Panc1 (cell line): ENCODE measurements around the gene PRPF4.
A peak's percentile ranks its signal among the peaks of the same experiment; 100 is the strongest.

Experiments used
- POLR2AphosphoS5 ChIP-seq: IDR thresholded peaks from 2 replicates; pipeline ENCODE4 v1.6.1; 2012; ENCODE audit warnings: mild to moderate bottlenecking, low read depth, low read length, moderate library complexity
- TF ChIP-seq, protein P1 (sequence below): fragments of 450-650 bp; IDR thresholded peaks from 2 replicates; pipeline ENCODE4 v1.5.1; 2017; ENCODE audit warnings: mild to moderate bottlenecking

DNA sequence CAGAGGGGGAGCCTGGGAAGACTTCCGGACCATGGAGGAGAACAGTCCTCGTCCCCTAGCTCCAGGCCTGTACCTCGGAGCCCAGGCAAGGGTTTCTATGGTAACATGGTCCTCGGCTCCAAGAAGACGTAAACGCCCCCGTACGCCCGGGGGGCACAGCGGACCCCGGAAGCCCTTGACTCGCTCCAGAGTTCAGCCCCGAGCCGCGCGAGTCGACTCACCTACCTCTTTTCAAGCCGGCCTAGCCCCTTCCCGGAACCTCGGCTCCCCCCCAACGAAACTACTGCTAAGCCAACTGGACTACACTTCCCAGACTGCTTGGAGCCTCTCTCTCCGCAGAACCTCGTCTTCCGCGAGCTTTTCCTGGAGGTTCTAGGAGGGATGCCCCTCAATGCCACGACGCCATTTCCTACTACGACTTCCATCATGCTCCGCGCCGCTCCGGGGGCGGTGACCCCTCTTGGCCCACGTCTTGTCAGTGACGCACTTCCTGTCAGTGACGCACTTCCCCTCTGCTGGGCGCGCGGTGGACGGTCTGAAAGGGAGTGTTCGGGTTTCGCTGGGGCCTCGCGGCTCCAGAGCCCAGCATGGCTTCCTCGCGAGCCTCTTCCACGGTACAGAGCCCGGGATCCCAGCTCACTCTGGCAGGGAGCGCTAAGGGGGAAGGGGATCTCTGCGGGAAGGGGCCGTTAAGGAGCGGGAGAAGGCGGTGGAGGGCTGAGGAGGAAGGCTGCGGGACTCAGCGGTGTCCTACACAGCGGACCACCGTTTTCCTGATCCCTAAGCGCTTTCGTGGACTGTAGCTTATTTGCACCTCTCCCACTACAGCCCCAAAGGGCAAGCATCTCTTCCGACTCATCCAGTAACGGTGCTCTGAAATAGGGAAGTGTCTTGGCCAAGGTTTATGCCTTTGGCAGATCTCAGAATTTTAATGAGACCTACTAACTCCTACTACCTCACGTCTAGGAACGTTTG, at the start of gene PRPF4, which contains the start of gene CDC26:
- TF ChIP-seq, protein P1, sequence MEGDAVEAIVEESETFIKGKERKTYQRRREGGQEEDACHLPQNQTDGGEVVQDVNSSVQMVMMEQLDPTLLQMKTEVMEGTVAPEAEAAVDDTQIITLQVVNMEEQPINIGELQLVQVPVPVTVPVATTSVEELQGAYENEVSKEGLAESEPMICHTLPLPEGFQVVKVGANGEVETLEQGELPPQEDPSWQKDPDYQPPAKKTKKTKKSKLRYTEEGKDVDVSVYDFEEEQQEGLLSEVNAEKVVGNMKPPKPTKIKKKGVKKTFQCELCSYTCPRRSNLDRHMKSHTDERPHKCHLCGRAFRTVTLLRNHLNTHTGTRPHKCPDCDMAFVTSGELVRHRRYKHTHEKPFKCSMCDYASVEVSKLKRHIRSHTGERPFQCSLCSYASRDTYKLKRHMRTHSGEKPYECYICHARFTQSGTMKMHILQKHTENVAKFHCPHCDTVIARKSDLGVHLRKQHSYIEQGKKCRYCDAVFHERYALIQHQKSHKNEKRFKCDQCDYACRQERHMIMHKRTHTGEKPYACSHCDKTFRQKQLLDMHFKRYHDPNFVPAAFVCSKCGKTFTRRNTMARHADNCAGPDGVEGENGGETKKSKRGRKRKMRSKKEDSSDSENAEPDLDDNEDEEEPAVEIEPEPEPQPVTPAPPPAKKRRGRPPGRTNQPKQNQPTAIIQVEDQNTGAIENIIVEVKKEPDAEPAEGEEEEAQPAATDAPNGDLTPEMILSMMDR: no peak
- peak; percentile 88 for TF ChIP-seq POLR2AphosphoS5
